GM13977 (cell line): ENCODE measurements around the gene RNF166.

Experiments
- DNase-seq: peaks from one replicate; pipeline ENCODE4 v3.0.0; 2012; ENCODE audit warnings: low spot score
- in situ Hi-C: fragments of 300-500 bp; cut with MboI; formaldehyde crosslinking; loops from one replicate; pipeline ENCODE4 v1.12.0; 2022; ENCODE audit warnings: low sequenced_read_pairs, low pct_unique_long_range_greater_than_20kb, mixed read lengths, inconsistent platforms; ENCODE audit not compliant: unreplicated experiment
- TF ChIP-seq, protein P1 (sequence below): IDR thresholded peaks from 2 replicates; pipeline ENCODE4 v1.5.1; 2012; ENCODE audit warnings: mild to moderate bottlenecking, control low read depth; ENCODE audit not compliant: insufficient read depth; ENCODE audit errors: extremely low read depth, missing control alignments

RNF166 gene

DNA sequence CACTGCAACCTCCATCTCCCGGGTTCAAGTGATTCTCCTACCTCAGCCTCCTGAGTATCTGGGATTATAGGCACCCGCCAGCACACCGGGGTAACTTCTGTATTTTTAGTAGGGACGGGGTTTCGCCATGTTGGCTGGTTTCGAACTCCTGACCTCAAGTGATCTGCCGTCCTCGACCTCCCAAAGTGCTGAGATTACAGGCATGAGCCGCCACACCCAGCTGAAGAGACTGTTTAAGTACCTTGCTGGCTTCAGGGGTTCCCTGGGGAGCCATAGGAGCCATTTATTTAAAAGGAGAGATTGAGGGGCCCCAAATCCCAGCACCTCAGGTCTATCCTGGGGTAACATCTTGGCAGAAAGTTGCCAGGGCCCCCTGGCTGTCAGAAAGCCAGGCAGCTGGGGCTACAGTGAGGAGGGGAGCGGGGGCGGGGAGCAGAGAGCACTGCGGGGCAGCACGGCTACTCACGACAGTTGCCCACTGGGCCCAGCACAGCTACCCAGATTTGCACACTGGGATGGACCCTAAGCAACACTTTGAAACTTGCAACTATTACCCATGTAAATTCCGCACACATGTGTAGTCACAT, 21.5 kb downstream of the RNF166 start:
- DNase-seq, result no peak
- in situ Hi-C loops, result no loop called here
- TF ChIP-seq, protein P1, sequence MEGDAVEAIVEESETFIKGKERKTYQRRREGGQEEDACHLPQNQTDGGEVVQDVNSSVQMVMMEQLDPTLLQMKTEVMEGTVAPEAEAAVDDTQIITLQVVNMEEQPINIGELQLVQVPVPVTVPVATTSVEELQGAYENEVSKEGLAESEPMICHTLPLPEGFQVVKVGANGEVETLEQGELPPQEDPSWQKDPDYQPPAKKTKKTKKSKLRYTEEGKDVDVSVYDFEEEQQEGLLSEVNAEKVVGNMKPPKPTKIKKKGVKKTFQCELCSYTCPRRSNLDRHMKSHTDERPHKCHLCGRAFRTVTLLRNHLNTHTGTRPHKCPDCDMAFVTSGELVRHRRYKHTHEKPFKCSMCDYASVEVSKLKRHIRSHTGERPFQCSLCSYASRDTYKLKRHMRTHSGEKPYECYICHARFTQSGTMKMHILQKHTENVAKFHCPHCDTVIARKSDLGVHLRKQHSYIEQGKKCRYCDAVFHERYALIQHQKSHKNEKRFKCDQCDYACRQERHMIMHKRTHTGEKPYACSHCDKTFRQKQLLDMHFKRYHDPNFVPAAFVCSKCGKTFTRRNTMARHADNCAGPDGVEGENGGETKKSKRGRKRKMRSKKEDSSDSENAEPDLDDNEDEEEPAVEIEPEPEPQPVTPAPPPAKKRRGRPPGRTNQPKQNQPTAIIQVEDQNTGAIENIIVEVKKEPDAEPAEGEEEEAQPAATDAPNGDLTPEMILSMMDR, result no peak

DNA sequence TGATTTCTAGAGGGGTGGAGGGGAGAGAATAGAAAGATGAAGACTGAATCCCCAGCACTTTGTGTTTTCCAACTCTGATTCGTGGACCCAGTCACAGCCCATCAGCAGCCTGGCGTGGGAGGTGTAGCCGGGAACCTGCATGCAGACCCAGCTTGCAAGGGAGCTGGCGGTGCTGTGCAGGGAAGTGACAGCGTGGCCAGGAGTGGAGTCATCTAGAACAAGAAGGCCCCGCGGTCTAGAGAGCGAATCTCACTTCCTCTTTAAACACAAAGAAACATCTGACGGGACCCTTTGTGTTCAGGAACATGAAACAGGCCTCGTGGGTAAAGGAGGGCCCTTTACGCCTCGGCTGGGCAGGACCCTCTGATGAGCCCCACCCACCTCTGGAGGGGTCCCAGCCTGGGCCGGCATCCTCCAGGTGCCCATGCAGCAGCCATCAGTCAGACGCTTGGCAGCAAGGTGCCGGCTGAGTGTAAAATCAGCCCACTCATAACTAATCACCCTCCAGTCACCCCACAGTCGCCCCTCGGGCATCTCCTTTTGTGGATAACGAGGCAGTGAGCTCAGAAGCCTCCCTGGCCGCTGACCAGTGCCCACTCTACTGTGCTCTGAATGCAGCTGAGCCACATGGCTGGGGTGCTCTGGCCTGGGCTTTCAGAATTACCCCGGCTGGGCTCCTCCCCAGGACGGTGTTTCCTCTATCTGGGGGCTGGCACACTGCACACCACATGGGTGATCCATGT, 24.3 kb downstream of the RNF166 start:
- in situ Hi-C loops, result no loop called here
- peak; percentile 93 for DNase-seq
- TF ChIP-seq, protein P1, result no peak

DNA sequence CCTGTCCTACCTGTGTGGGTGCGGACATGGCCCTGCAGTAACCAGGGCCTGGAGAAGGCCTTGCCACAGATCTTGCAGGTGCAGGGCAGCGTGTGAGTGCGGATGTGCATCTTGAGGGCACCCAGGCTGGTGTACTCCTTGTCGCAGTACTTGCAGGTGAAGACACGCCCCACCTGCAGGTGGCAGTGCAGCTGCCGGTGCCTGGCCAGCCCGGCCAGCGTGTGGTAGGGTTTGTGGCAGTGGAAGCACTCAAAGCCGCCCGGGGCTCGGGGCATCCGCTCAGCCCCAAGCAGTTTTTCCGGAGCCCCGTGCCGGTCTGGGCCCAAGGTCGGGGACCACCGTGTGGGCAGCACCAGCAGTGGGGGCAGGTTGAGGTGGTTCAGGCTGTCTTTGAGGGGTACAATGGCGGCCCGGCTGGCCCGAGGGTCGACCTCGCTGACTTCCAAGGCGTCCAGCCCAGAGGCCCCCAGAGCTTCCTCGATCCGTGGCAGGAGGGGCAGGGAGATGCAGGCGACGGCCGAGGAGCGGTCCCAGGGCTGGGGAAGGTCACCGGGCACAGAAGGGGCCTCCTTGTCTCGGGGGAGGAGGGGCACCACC, 25.0 kb downstream of the RNF166 start:
- TF ChIP-seq, protein P1, result peak; percentile 71
- DNase-seq, result peak; percentile 79
- in situ Hi-C loops, result no loop called here

DNA sequence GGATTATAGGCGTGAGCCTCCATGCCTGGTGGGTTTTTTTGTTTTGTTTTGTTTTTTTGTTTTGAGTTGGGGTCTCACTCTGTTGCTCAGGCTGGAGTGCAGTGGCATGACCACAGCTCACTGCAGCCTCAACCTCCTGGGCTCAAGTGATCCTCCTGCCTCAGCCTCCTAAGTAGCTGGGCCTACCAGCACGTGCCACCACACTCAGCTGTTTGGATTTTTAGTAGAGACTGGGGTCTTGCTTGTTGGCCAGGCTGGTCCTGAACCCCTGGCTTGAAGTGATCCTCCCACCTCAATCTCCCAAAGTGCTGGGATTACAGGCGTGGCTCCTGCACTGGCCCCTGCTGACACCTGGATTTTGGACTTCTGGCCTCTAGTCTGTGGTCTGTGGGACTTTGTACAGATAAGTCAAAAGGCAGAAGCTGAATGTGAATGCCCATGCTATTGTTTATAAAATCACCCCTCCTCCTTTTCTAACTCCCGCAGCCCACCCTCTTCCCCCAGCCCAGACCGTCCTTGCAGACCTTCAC, 25.6 kb downstream of the RNF166 start:
- TF ChIP-seq, protein P1, result no peak
- in situ Hi-C loops, result no loop called here

GRCh38 chr16:88678224-88678979, 27.8 kb downstream of the RNF166 start:
- no peak for DNase-seq
- TF ChIP-seq, protein P1, result no peak
- in situ Hi-C loops, result no loop called here

More for the DNA sequence above, 25.6 kb downstream of the RNF166 start:
- no peak for DNase-seq

DNA sequence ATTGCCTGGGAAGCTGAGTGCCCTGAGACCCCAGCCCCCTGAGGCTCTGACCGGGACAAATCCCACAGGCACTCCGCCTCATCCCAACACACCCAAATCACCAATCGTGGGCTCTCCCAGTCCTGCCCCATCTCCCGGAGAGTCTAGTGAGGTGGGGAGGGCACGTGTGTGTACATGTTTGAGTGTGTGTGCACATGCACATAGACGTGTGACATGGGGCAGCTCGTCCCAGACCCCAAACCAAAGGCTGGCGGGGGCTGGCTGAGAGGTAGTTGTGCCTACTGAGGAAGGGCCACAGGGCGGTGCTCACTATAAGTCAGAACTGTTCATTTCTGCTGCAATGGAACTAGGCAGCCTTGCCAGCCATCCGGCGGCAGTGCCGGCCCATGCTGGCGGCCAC, 28.5 kb downstream of the RNF166 start:
- TF ChIP-seq, protein P1, result no peak
- no peak for DNase-seq
- in situ Hi-C loops, result no loop called here
